ENCODE measurements around the gene GOSR1. TPM values are rescaled to one million over a fixed set of nuclear protein-coding genes. Genes with fewer than 3 reads are reported as not detected.
"Not testable (repeated sequence)": the region's sequence is repeated elsewhere in the genome, so short reads cannot be mapped to it uniquely, and the experiment has no call there.

The GOSR1 gene
- total RNA-seq (2014; rRNA removed; shearing (Covaris generic)), result 30.1 and 56.3 TPM in 2 replicates

- peak; percentile 96 for DNase-seq (ENCODE audit: low spot score)
Observed at GRCh38 chr17:30477083-30477773, at the start of gene GOSR1. Gene GOSR1 (plus strand): TSS chr17:30477408. CDS start chr17:30477434, 26 bp downstream.

GRCh38 chr17:30427611-30428010 is 49.6 kb upstream of the GOSR1 start:
- no peak for DNase-seq (ENCODE audit: low spot score)

- no peak for DNase-seq (ENCODE audit: low spot score)
Observed at GRCh38 chr17:30429155-30429554, 48.1 kb upstream of the GOSR1 start.

GRCh38 chr17:30433514-30433913 is 43.7 kb upstream of the GOSR1 start:
- DNase-seq (ENCODE audit: low spot score), result peak; percentile 91

- no peak for DNase-seq (ENCODE audit: low spot score)
Observed at GRCh38 chr17:30436729-30437128, 40.5 kb upstream of the GOSR1 start.

GRCh38 chr17:30443721-30444120 is 33.5 kb upstream of the GOSR1 start:
- no peak for DNase-seq (ENCODE audit: low spot score)

- DNase-seq (ENCODE audit: low spot score), result not testable (repeated sequence)
Observed at GRCh38 chr17:30446640-30447039, 30.6 kb upstream of the GOSR1 start.

GRCh38 chr17:30449480-30449879 is 27.7 kb upstream of the GOSR1 start:
- DNase-seq (ENCODE audit: low spot score), result no peak

GRCh38 chr17:30450125-30451027 is 26.8 kb upstream of the GOSR1 start:
- DNase-seq (ENCODE audit: low spot score), result no peak

- DNase-seq (ENCODE audit: low spot score), result peak; percentile 8
Observed at GRCh38 chr17:30454635-30455034, 22.6 kb upstream of the GOSR1 start.

GRCh38 chr17:30458371-30458770 is 18.8 kb upstream of the GOSR1 start:
- no peak for DNase-seq (ENCODE audit: low spot score)

- not testable (repeated sequence) for DNase-seq (ENCODE audit: low spot score)
Observed at GRCh38 chr17:30458797-30459413, 18.3 kb upstream of the GOSR1 start.

GRCh38 chr17:30468465-30468864 is 8.7 kb upstream of the GOSR1 start:
- no peak for DNase-seq (ENCODE audit: low spot score)

GRCh38 chr17:30472238-30472890 is 4.8 kb upstream of the GOSR1 start:
- no peak for DNase-seq (ENCODE audit: low spot score)

- no peak for DNase-seq (ENCODE audit: low spot score)
Observed at GRCh38 chr17:30475206-30475605, 2.0 kb upstream of the GOSR1 start.

- peak; percentile 33 for DNase-seq (ENCODE audit: low spot score)
Observed at GRCh38 chr17:30476726-30477082, 504 bp upstream of the GOSR1 start.

- peak; percentile 32 for DNase-seq (ENCODE audit: low spot score)
Observed at GRCh38 chr17:30477774-30478115, 537 bp downstream of the GOSR1 start.

- no peak for DNase-seq (ENCODE audit: low spot score)
Observed at GRCh38 chr17:30482555-30482954, 5.3 kb downstream of the GOSR1 start.

GRCh38 chr17:30483159-30483558 is 6.0 kb downstream of the GOSR1 start:
- DNase-seq (ENCODE audit: low spot score), result no peak

- DNase-seq (ENCODE audit: low spot score), result no peak
Observed at GRCh38 chr17:30493780-30494179, 16.6 kb downstream of the GOSR1 start.

GRCh38 chr17:30495586-30495985 is 18.4 kb downstream of the GOSR1 start:
- no peak for DNase-seq (ENCODE audit: low spot score)

GRCh38 chr17:30503558-30503957 is 26.4 kb downstream of the GOSR1 start:
- DNase-seq (ENCODE audit: low spot score), result no peak
